Endodermal cell (in vitro differentiated cells): ENCODE measurements around the gene CLCN1. TPM values are rescaled to one million over a fixed set of nuclear protein-coding genes. Genes with fewer than 3 reads are reported as not detected.

Source experiments
- DNase-seq: peaks from one replicate; pipeline ENCODE4 v3.0.0-alpha.2; 2017
- H3K27ac ChIP-seq: 2 replicates; pipeline ENCODE4 v1.5.1; 2013; ENCODE audit warnings: mild to moderate bottlenecking, low read depth, low read length, moderate library complexity
- H3K27me3 ChIP-seq: 2 replicates; pipeline ENCODE4 v1.6.1; 2013; ENCODE audit warnings: mild to moderate bottlenecking, low read length, moderate library complexity; ENCODE audit not compliant: insufficient read depth, control insufficient read depth, poor library complexity, severe bottlenecking
- H3K36me3 ChIP-seq: 2 replicates; pipeline ENCODE4 v1.7.0; 2013; ENCODE audit warnings: mild to moderate bottlenecking, low read length, moderate library complexity; ENCODE audit not compliant: control insufficient read depth, insufficient read depth
- H3K4me1 ChIP-seq: one replicate; pipeline ENCODE4 v1.7.0; 2013; ENCODE audit warnings: low read length; ENCODE audit not compliant: control insufficient read depth, insufficient read depth
- H3K4me3 ChIP-seq: 2 replicates; pipeline ENCODE4 v1.5.1; 2013; ENCODE audit warnings: mild to moderate bottlenecking, low read length, moderate library complexity
- H3K9ac ChIP-seq: 2 replicates; pipeline ENCODE4 v1.6.1; 2013; ENCODE audit warnings: mild to moderate bottlenecking, low read length, moderate library complexity; ENCODE audit not compliant: poor library complexity, severe bottlenecking; ENCODE audit errors: extremely low read depth
- H3K9me3 ChIP-seq: 2 replicates; pipeline ENCODE4 v1.6.1; 2013; ENCODE audit warnings: mild to moderate bottlenecking, low read length, moderate library complexity; ENCODE audit not compliant: control insufficient read depth
- H3K27ac Mint-ChIP-seq: 2 replicates; pipeline ENCODE4 v1.8.0; 2020; ENCODE audit warnings: mixed read lengths
- H3K27me3 Mint-ChIP-seq: 2 replicates; pipeline ENCODE4 v1.8.0; 2021; ENCODE audit warnings: mild to moderate bottlenecking, mixed read lengths; ENCODE audit not compliant: insufficient read depth
- H3K36me3 Mint-ChIP-seq: 2 replicates; pipeline ENCODE4 v1.8.0; 2020; ENCODE audit warnings: low read depth, mixed read lengths
- H3K4me1 Mint-ChIP-seq: 2 replicates; pipeline ENCODE4 v1.8.0; 2020; ENCODE audit warnings: mixed read lengths
- H3K4me3 Mint-ChIP-seq: 2 replicates; pipeline ENCODE4 v1.8.0; 2020; ENCODE audit warnings: mild to moderate bottlenecking, moderate library complexity, mixed read lengths
- H3K9me3 Mint-ChIP-seq: 2 replicates; pipeline ENCODE4 v1.8.0; 2020; ENCODE audit warnings: mild to moderate bottlenecking, mixed read lengths
- CTCF ChIP-seq: fragments of 200-600 bp; sonication (generic); conservative IDR thresholded peaks from 2 replicates; pipeline ENCODE4 v1.5.0; 2021; ENCODE audit warnings: antibody characterized with exemption, mild to moderate bottlenecking
- WGBS, 2 experiments: methylation state at CpG; one replicate each; pipeline versions ENCODE4 v1.1.5 to v1.1.7; 2013; ENCODE audit warnings: missing lambda C conversion rate in 2 of 2, mixed read lengths in 1 of 2; ENCODE audit not compliant: insufficient coverage in 1 of 2, insufficient read length in 1 of 2; 5-methylcytosine and 5-hydroxymethylcytosine counted together
- total RNA-seq, 2 donors: library from RNA; stranded (reverse); fragmentation: NEBNext Ultra II Directional in 1 of 2; extraction: Animal tissue kit (Norgen Biotek cat#: 25700) in 1 of 2; gene quantifications; 2 replicates in 1 of 2; 3 replicates in 1 of 2; pipeline ENCODE4 v1.2.1, GENCODE V29; 2021

CLCN1 gene
- total RNA-seq, 2 donors from 2014 or later, result 0.53 TPM; not detected in 1

GRCh38 chr7:143351060-143351459 is 35.1 kb downstream of the CLCN1 start:
- no peaks in the 10 kb centered on the region for H3K36me3 Mint-ChIP-seq
- H3K9ac ChIP-seq, result no peak overlapping the region
- H3K27me3 Mint-ChIP-seq, result peaks cover 35% of the 10 kb centered on the region
- H3K27me3 ChIP-seq, result peaks cover 15% of the 10 kb centered on the region
- H3K36me3 ChIP-seq, result no peaks in the 10 kb centered on the region
- no peak for TF ChIP-seq CTCF
- no peak overlapping the region for H3K4me3 Mint-ChIP-seq
- H3K9me3 ChIP-seq, result no peaks in the 10 kb centered on the region
- no peaks in the 10 kb centered on the region for H3K4me1 ChIP-seq
- no peak overlapping the region for H3K27ac Mint-ChIP-seq
- no peak for DNase-seq
- H3K27ac ChIP-seq, result no peak overlapping the region
- 81 to 85% methylated on average over 3 to 5 of the region's 5 CpGs for WGBS, 2 experiments
- no peaks in the 10 kb centered on the region for H3K4me1 Mint-ChIP-seq
- H3K4me3 ChIP-seq, result no peak overlapping the region
- no peaks in the 10 kb centered on the region for H3K9me3 Mint-ChIP-seq

GRCh38 chr7:143351574-143351973 is 35.7 kb downstream of the CLCN1 start:
- H3K9me3 ChIP-seq, result no peaks in the 10 kb centered on the region
- H3K4me3 ChIP-seq, result no peak overlapping the region
- Mint-ChIP-seq H3K27me3 (peaks cover 31% of the 10 kb centered on the region), H3K36me3 (no peaks in the 10 kb centered on the region), H3K4me1 (no peaks in the 10 kb centered on the region), H3K9me3 (no peaks in the 10 kb centered on the region), H3K4me3 (no peak overlapping the region), H3K27ac (no peak overlapping the region)
- no peaks in the 10 kb centered on the region for H3K4me1 ChIP-seq
- WGBS, 2 experiments, result 90 to 96% methylated on average over 3 to 9 of the region's 9 CpGs
- H3K36me3 ChIP-seq, result no peaks in the 10 kb centered on the region
- H3K9ac ChIP-seq, result no peak overlapping the region
- H3K27ac ChIP-seq, result no peak overlapping the region
- peaks cover 10% of the 10 kb centered on the region for H3K27me3 ChIP-seq
- DNase-seq, result no peak
- no peak for TF ChIP-seq CTCF

- Histone ChIP-seq H3K36me3 (no peaks in the 10 kb centered on the region), H3K4me1 (no peaks in the 10 kb centered on the region), H3K9ac (no peak overlapping the region), H3K27ac (no peak overlapping the region), H3K4me3 (no peak overlapping the region), H3K9me3 (no peaks in the 10 kb centered on the region), H3K27me3 (peaks cover 3% of the 10 kb centered on the region)
- DNase-seq, result no peak
- 62 to 86% methylated on average over 10 to 11 of the region's 11 CpGs for WGBS, 2 experiments
- Mint-ChIP-seq H3K9me3 (no peaks in the 10 kb centered on the region), H3K4me3 (no peak overlapping the region), H3K27me3 (peaks cover 24% of the 10 kb centered on the region), H3K36me3 (no peaks in the 10 kb centered on the region), H3K4me1 (no peaks in the 10 kb centered on the region), H3K27ac (no peak overlapping the region)
- TF ChIP-seq CTCF, result no peak
These were observed 36.7 kb downstream of the CLCN1 start for GRCh38 chr7:143352531-143353002.
